ENCODE results near the gene SIT1.

The SIT1 gene, protein sequence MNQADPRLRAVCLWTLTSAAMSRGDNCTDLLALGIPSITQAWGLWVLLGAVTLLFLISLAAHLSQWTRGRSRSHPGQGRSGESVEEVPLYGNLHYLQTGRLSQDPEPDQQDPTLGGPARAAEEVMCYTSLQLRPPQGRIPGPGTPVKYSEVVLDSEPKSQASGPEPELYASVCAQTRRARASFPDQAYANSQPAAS

GRCh38 chr9:35650341-35651158 lies at the start of gene SIT1:
Gene SIT1, minus strand, starts transcription at chr9:35650931. Its CDS starts 78 bp downstream, at chr9:35650853.
- peak; percentile 30 for DNase-seq

GRCh38 chr9:35700031-35700430 lies 49.3 kb upstream of the SIT1 start:
- no peak for DNase-seq

GRCh38 chr9:35698231-35698630 lies 47.5 kb upstream of the SIT1 start:
- no peak for DNase-seq

DNA sequence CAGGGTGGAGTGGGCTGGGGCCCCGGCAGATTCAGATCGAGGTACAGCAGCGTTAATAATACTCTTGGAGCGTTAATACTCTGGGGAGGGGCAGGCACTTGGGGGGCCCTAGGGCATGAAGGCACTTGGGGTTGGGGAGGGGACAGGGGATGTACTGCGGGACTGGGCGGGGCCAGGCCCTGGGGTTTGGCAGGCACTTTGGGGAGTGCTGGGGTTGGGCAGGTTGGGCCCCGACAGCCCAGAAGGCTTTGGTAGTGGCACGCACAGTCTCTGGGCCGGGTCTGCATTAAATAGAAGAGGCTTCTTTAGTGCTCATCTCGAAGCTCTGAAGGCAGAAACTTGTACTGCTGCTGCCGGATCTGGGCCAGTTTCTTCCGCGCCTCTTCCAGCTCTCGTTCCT lies 46.8 kb upstream of the SIT1 start:
- no peak for DNase-seq

- DNase-seq: peak; percentile 58
These were observed 45.9 kb upstream of the SIT1 start for GRCh38 chr9:35696520-35697215.

GRCh38 chr9:35695943-35696401 lies 45.2 kb upstream of the SIT1 start:
- no peak for DNase-seq

DNA sequence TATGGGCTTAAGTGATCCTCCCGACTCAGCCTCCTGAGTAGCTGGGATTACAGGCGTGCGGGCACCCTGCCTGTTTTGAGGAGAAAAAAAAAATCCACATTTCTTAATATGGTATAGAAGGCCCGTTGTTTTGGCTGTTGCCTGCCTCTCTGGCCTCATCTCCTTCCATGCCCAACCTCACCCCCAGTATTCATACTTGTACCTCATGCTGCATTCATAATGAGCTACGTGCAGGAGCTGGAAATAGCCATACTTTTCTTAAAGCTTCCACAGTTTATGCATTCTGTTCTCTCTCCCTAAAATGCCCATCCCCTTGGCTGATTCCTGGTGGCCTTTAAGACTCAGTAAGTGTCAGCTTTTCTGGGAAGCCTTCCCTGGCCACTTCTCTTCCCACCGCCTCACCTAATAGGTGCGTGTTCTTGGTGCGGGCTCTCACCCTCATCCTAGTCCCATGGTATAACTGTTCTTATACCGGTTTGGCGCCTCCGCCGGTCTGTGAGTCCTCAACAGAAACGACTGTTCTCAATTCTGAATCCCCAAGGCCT lies 41.1 kb upstream of the SIT1 start:
- no peak for DNase-seq

DNA sequence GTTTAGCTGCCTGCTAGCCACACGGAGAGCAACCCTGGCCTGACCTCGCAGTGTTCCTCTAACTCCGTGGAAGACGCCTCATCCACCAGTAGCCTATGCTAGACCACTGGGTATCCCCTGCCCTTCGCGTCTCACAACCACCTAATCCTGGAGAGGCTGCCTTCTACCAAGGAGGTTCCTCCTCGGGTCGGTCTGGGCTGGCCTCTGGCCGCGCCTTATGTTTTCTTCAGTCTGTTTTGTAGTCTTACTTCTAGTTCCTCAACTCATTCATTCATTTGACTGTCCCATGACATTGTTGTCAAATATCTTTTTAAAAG lies 40.6 kb upstream of the SIT1 start:
- no peak for DNase-seq

GRCh38 chr9:35690614-35691333 lies 40.0 kb upstream of the SIT1 start:
- peak; percentile 35 for DNase-seq

DNA sequence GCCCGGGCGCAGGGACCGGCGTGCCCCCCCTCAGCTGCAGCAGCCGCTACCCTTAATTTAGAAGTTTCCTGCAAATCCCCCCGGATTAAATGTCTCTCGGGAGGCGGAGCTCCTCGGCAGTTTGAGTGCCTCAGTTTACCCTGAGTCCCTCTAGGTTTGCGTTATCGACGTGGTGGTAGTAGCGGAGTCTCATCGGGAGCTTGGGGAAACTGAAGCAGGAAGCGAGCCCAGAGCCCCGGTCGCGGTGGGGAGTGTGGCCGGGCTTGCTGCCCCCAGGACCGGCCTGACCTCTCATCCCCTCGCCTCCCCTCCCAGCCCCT lies 39.5 kb upstream of the SIT1 start:
- DNase-seq: no peak

- no peak for DNase-seq
These were observed 39.0 kb upstream of the SIT1 start, which contains the start of gene TPM2 for GRCh38 chr9:35689542-35690293. Gene TPM2, minus strand, starts transcription at chr9:35689925. Its CDS starts 108 bp downstream, at chr9:35689817.

DNA sequence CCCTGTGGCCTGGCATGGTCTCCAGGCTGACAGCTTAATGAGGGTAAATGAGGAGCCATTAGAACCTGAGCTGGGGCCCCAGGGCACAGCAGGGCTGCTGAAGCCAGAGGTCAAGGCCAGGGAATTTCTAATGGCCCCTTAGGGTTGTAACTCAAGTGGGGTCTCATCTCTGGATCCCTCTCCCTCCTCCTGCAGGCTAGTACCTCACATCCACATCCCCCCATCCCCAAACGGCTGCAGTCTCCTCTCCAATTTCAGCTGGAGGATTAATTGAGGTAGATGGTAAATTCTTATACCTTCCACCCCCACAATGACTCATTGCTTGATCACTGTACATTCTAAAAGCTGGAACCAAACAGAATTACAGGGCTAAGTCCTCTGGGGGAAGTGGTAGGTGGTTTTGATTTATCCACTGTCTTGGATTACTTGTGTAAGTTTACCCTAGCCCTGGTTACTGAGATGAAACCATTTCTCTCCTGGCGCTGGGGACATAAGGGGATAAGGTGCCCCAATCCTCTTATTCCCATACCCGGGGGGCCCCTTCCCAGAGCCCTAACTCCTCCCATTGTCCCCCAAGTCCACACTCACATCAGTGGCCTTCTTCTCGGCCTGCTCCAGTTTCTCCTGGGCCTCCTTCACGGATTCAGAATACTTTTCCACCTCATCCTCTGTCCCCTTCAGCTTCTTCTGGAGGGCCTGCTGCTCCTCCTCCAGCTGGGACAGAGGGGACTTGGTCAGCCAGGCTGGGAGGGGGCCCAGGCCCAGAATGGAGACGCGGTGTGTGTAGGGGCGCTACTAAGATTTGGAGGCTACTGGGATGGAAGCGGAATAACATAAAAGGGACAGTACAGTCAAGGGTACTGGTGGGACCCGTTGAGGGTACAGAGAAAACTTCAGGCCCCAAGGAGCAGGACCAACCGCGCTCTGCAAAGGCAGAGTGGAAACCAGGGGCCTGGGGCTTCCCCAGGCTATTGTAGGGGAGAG lies 38.1 kb upstream of the SIT1 start:
- peak; percentile 33 for DNase-seq

- DNase-seq: no peak
These were observed 37.3 kb upstream of the SIT1 start for GRCh38 chr9:35687972-35688557.

DNA sequence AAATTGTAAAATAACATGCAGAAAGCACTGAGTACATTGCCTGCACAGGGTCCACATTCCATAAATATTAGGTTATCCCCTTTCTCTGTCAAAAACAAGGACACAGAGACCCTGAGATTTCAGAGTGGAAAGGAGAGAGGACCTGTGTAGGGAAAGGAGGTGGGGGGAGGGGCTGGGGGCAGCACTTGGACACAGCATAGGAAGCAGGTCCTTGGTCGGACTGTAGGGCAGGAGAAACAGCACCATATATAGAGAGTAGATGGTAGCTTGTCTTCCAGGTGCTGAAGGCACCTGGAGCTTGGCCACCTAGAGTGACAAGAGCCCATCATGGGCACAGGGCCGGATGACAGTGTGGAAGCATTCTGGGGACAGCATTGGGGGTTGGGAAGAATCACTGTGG lies 36.6 kb upstream of the SIT1 start:
- DNase-seq: no peak

GRCh38 chr9:35686222-35687203 lies 35.8 kb upstream of the SIT1 start:
- no peak for DNase-seq

GRCh38 chr9:35685506-35685905 lies 34.8 kb upstream of the SIT1 start:
- DNase-seq: no peak

- DNase-seq: no peak
These were observed 34.2 kb upstream of the SIT1 start for GRCh38 chr9:35684921-35685320.

DNA sequence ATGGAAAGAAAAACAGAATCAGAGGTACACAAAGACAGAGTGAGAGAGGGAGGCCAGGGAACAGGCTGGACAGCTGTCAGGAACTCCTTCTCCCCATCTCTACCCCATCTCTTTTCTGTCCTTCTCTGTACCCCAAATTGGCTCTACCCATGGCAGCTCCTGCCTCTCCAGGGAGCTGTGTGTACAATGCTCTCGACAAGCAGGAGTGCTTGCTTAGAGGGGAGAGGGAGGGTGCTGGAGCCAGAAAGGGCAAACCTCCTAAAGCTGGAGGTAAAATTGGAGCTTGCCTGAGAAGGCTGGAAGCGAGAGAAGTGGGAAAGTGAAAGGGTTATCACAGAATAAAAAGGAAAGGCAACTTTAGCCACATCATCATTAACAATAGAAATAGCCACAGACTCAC lies 32.6 kb upstream of the SIT1 start:
- DNase-seq: no peak

Measured in stimulated activated CD4-positive, alpha-beta T cell treated with anti-CD3 and anti-CD28 coated beads, Interleukin-4, amount 100 ng/mL, for 24 hours (primary cell).